ENCODE results near the gene COLEC12. TPM values are rescaled to one million over a fixed set of nuclear protein-coding genes. Genes with fewer than 3 reads are reported as not detected.

The COLEC12 gene
- total and polyA plus RNA-seq, 10 of the 15 experiments (the other 5 are each of a cell fraction or from before 2014, with no cell fraction given), result 0.04 to 0.05 TPM; not detected in 8

DNA sequence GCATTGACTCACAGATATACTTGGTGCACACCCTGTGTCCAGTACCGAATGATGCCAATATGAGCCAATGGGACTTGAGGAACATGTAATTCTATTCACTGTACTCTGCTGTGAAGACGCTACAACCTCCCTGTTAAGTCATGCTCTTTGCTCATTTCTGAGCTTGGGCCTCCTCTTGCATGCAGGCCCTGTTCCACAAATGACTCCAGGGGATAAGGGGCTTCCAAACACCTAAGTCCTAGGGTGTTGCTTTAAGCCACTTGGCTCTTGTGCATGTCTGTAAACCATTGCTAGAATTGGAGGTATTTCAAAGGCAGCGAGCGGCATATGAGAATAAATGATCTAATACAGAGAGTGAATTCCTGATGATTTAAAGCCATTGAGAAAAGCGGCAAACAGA, 126.7 kb downstream of the COLEC12 start (continued):
- TF ChIP-seq ZNF592 (IDR thresholded peaks at IDR 0.05), result no peak
- TF ChIP-seq PAX8 (IDR thresholded peaks at IDR 0.05), result no peak
- no peak for TF ChIP-seq MEF2A (IDR thresholded peaks at IDR 0.05; ENCODE audit: insufficient read depth, low read depth, low read length)
- TF ChIP-seq SREBF2 (IDR thresholded peaks at IDR 0.05; ENCODE audit: low read length), result no peak
- TF ChIP-seq HDAC6 (IDR thresholded peaks at IDR 0.05; ENCODE audit: unreplicated experiment), result no peak
- TF ChIP-seq ZSCAN29 (IDR thresholded peaks at IDR 0.05), result no peak
- TF ChIP-seq PML (IDR thresholded peaks at IDR 0.05; ENCODE audit: low read length), result no peak
- TF ChIP-seq EZH2 (IDR thresholded peaks at IDR 0.05; ENCODE audit: borderline replicate concordance, control insufficient read depth, low read depth, low read length), result no peak
- no peak for TF ChIP-seq POLR2AphosphoS2 (IDR thresholded peaks at IDR 0.05; ENCODE audit: low read depth, low read length)

GRCh38 chr18:371609-371982, 128.9 kb downstream of the COLEC12 start:
- WGBS (ENCODE audit: insufficient coverage, insufficient replicate concordance, low lambda C conversion rate, missing lambda C conversion rate), result 41% methylated on average over 7 of the region's 7 CpGs
- SMC1A ChIA-PET (ENCODE audit: uncharacterized antibody, unreplicated experiment), result no interaction called here
- intact Hi-C loops (cut with micrococcal nuclease; ENCODE audit: unreplicated experiment) (no loop called here), in situ Hi-C loops (cut with MboI) (no loop called here)
- BruUV-seq (replicated peaks), result no TSS peak
- no peaks in the 10 kb centered on the region; a peak in 1 of 4 replicates for H3K27me3 ChIP-seq (replicated peaks in 1 of 2; ENCODE audit: control insufficient read depth in 2 of 2, insufficient read depth in 2 of 2, low read length in 1 of 2)
- H3K27ac ChIP-seq (ENCODE audit: control insufficient read depth, insufficient read depth), result no peak overlapping the region
- no peak for DNase-seq (ENCODE audit: low read depth, low spot score)
- no peaks in the 10 kb centered on the region for H4K20me1 ChIP-seq (ENCODE audit: control insufficient read depth, insufficient read depth)
- CTCF ChIA-PET, result no interaction called here
- H3K9me3 ChIP-seq (replicated peaks; ENCODE audit: control insufficient read depth, insufficient read depth, low read length), result no peaks in the 10 kb centered on the region
- RAD21 ChIA-PET (ENCODE audit: unreplicated experiment), result no interaction called here
- H3K4me1 ChIP-seq (ENCODE audit: control insufficient read depth, insufficient read depth, low read length), result no peaks in the 10 kb centered on the region
- H3K4me2 ChIP-seq (ENCODE audit: control insufficient read depth, insufficient read depth), result no peak overlapping the region
- H3K79me2 ChIP-seq (ENCODE audit: control insufficient read depth, insufficient read depth, low read length), result no peaks in the 10 kb centered on the region
- POLR2A ChIA-PET, result no interaction called here
- FAIRE-seq, result no peak
- H3K4me3 ChIP-seq, result no peak overlapping the region
- no peaks in the 10 kb centered on the region for H3K36me3 ChIP-seq (ENCODE audit: control insufficient read depth in 2 of 2, insufficient read depth in 2 of 2, low read length in 1 of 2)
- ATAC-seq, result no peak
- H3K9ac ChIP-seq (ENCODE audit: control insufficient read depth, insufficient read depth, low read length), result no peak overlapping the region
- no peak overlapping the region for H2AFZ ChIP-seq (ENCODE audit: control insufficient read depth, low read depth, low read length)
- TF ChIP-seq EZH2 (IDR thresholded peaks at IDR 0.05; ENCODE audit: borderline replicate concordance, control insufficient read depth, low read depth, low read length) (no peak), CTCF (IDR thresholded peaks at IDR 0.05 in 2 of 3, conservative IDR thresholded peaks at IDR 0.05 in 1 of 3; ENCODE audit: control insufficient read depth in 2 of 3, extremely low read depth in 1 of 3, insufficient read depth in 1 of 3, low read depth in 3 of 3, low read length in 3 of 3) (no peak), NFXL1 (IDR thresholded peaks at IDR 0.05; ENCODE audit: borderline replicate concordance) (no peak), FOXK2 (IDR thresholded peaks at IDR 0.05) (no peak), MYC (IDR thresholded peaks at IDR 0.05; ENCODE audit: insufficient read depth, insufficient read length, insufficient replicate concordance, low read length, severe bottlenecking) (no peak), KAT2A (conservative IDR thresholded peaks at IDR 0.05; ENCODE audit: control insufficient read depth, low read depth, low read length) (no peak), ESRRA (IDR thresholded peaks at IDR 0.05; ENCODE audit: low read length) (no peak), CBX3 (IDR thresholded peaks at IDR 0.05; ENCODE audit: borderline replicate concordance, low read depth) (no peak)
- TF ChIP-seq, protein P1, sequence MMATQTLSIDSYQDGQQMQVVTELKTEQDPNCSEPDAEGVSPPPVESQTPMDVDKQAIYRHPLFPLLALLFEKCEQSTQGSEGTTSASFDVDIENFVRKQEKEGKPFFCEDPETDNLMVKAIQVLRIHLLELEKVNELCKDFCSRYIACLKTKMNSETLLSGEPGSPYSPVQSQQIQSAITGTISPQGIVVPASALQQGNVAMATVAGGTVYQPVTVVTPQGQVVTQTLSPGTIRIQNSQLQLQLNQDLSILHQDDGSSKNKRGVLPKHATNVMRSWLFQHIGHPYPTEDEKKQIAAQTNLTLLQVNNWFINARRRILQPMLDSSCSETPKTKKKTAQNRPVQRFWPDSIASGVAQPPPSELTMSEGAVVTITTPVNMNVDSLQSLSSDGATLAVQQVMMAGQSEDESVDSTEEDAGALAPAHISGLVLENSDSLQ (IDR thresholded peaks at IDR 0.05), result no peak

All from GM12878 (cell line).